Stimulated activated CD4-positive, alpha-beta T cell treated with anti-CD3 and anti-CD28 coated beads, TNF-alpha, amount 100 ng/mL, for 1 hour (primary cell): ENCODE data around the gene FDXR.

ENCODE experiments used
- DNase-seq, 3 donors: peaks; one replicate each; pipeline ENCODE4 v3.0.0-alpha.2; 2020; ENCODE audit warnings: low read depth in 3 of 3, low spot score in 1 of 3

The FDXR gene

DNA sequence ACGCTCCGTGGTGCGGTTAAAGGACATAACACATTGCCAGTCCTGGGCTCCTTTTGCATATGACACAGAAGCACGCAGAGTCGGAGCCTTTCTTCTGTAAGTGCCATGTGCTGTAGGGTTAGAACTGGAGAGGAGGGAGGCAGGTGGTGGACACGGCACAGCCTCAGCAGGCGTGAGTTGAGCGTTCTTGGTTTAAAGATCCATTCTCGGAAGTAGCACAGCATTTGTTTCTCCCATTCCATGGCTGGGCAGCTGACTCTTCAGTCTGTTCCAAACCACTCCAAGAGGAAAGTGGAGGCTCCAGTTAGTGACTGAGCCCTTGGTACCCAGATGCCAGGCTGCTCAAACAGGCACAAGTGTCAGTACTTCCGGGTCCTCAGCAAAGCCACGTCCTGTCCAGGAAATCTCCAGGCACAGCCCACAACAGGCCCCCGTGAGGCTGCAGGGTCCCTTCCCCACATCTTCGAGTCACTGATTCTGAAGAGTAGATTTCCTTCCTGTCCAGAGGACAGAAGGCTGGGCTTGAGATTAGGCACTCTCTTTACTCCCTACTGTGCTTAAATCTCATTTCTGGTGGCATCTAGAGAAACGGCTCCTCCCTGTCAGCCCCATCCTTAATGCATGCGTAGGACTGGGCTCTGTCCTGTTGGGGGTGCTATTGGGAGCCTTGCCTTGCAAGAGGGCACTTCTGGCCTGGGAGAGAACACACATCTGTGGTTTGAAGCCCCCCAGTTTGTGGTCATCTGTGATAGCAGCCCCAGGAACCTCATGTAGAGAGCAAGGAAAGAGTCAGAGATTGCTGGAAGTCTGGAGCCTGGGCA lies 57.0 kb downstream of the FDXR start:
- DNase-seq, result no peak

- no peak for DNase-seq
Observed at GRCh38 chr17:74815067-74815466, 57.7 kb downstream of the FDXR start.

GRCh38 chr17:74814453-74814852 lies 58.3 kb downstream of the FDXR start:
- DNase-seq, result no peak
